Mesenchymal stem cell (in vitro differentiated cells and primary cell): ENCODE data around the gene PNPLA1.

Experiments
- DNase-seq: peaks from one replicate; pipeline ENCODE4 v3.0.0-alpha.2; 2013
- H2AFZ ChIP-seq: one replicate; pipeline ENCODE4 v1.6.1; 2013; ENCODE audit warnings: low read depth, mild to moderate bottlenecking, control low read depth, inconsistent platforms, low read length, moderate library complexity
- H2AK5ac ChIP-seq: 2 replicates; pipeline ENCODE4 v1.6.1; 2013; ENCODE audit warnings: low read length, moderate library complexity, mild to moderate bottlenecking, inconsistent platforms; ENCODE audit not compliant: severe bottlenecking
- H2BK120ac ChIP-seq: one replicate; pipeline ENCODE4 v1.6.1; 2013; ENCODE audit warnings: low read depth, mild to moderate bottlenecking, inconsistent platforms, low read length, moderate library complexity
- H2BK12ac ChIP-seq, 2 experiments: one replicate each; pipeline ENCODE4 v1.6.1; 2013; ENCODE audit warnings: inconsistent platforms in 2 of 2, low read length in 2 of 2, mild to moderate bottlenecking in 2 of 2, moderate library complexity in 2 of 2, control low read depth in 1 of 2
- H2BK15ac ChIP-seq: one replicate; pipeline ENCODE4 v1.6.1; 2013; ENCODE audit warnings: mild to moderate bottlenecking, low read depth, inconsistent platforms; ENCODE audit not compliant: poor library complexity, severe bottlenecking
- H2BK5ac ChIP-seq: 2 replicates; pipeline ENCODE4 v1.6.1; 2013; ENCODE audit warnings: low read depth, mild to moderate bottlenecking, low read length, control low read depth, inconsistent platforms; ENCODE audit not compliant: poor library complexity, severe bottlenecking
- H3K14ac ChIP-seq, 2 experiments: one replicate each; pipeline ENCODE4 v1.6.1; 2013; ENCODE audit warnings: inconsistent platforms in 2 of 2, low read length in 2 of 2, control low read depth in 1 of 2, mild to moderate bottlenecking in 1 of 2, moderate library complexity in 1 of 2
- H3K18ac ChIP-seq, 2 experiments: one replicate each; pipeline ENCODE4 v1.6.1; 2013; ENCODE audit warnings: inconsistent platforms in 2 of 2, low read length in 2 of 2, control low read depth in 1 of 2, low read depth in 1 of 2, mild to moderate bottlenecking in 1 of 2
- H3K23ac ChIP-seq, 2 experiments: one replicate each; pipeline ENCODE4 v1.6.1; 2013; ENCODE audit warnings: inconsistent platforms in 2 of 2, low read length in 2 of 2, mild to moderate bottlenecking in 2 of 2, moderate library complexity in 2 of 2, control low read depth in 1 of 2
- H3K27ac ChIP-seq: 2 replicates; pipeline ENCODE4 v1.5.1; 2013; ENCODE audit warnings: mild to moderate bottlenecking, moderate library complexity, low read length, control low read depth, inconsistent platforms; ENCODE audit not compliant: poor library complexity, severe bottlenecking
- H3K27me3 ChIP-seq, 2 experiments: 2 replicates each; pipeline versions ENCODE4 v1.6.1 to v1.7.0; 2013; ENCODE audit warnings: low read length in 2 of 2, mild to moderate bottlenecking in 2 of 2, moderate library complexity in 2 of 2, control low read depth in 1 of 2, inconsistent platforms in 1 of 2; ENCODE audit not compliant: control insufficient read depth in 1 of 2, insufficient read depth in 1 of 2
- H3K36me3 ChIP-seq, 2 experiments: 2 replicates each; pipeline versions ENCODE4 v1.6.1 to v1.7.0; 2013; ENCODE audit warnings: low read length in 2 of 2, control low read depth in 1 of 2, inconsistent platforms in 1 of 2, low read depth in 1 of 2, mild to moderate bottlenecking in 1 of 2; ENCODE audit not compliant: insufficient read depth in 2 of 2, control insufficient read depth in 1 of 2
- H3K4ac ChIP-seq, 2 experiments: one replicate each; pipeline ENCODE4 v1.6.1; 2013; ENCODE audit warnings: inconsistent platforms in 2 of 2, low read length in 2 of 2, mild to moderate bottlenecking in 2 of 2, moderate library complexity in 2 of 2, control low read depth in 1 of 2, low read depth in 1 of 2
- H3K4me1 ChIP-seq: 2 replicates; pipeline ENCODE4 v1.6.1; 2013; ENCODE audit warnings: low read depth, low read length, control low read depth; ENCODE audit not compliant: control insufficient read depth, insufficient read depth
- H3K4me2 ChIP-seq: 2 replicates; pipeline ENCODE4 v1.6.1; 2013; ENCODE audit warnings: low read length, mild to moderate bottlenecking, inconsistent platforms; ENCODE audit not compliant: poor library complexity, severe bottlenecking
- H3K4me3 ChIP-seq, 2 experiments: 2 replicates each; pipeline versions ENCODE4 v1.5.1 to v1.7.0; 2013; ENCODE audit warnings: low read length in 2 of 2, mild to moderate bottlenecking in 2 of 2, control low read depth in 1 of 2, low read depth in 1 of 2; ENCODE audit not compliant: insufficient read depth in 1 of 2
- H3K79me1 ChIP-seq: replicated peaks from 2 replicates; pipeline ENCODE4 v1.6.1; 2013; ENCODE audit warnings: mild to moderate bottlenecking, control low read depth, low read length, inconsistent platforms; ENCODE audit not compliant: poor library complexity, severe bottlenecking
- H3K9ac ChIP-seq: 2 replicates; pipeline ENCODE4 v1.7.0; 2013; ENCODE audit warnings: mild to moderate bottlenecking, low read length, moderate library complexity
- H3K9me3 ChIP-seq: 2 replicates; pipeline ENCODE4 v1.7.0; 2013; ENCODE audit warnings: mild to moderate bottlenecking, low read length; ENCODE audit not compliant: control insufficient read depth
- H4K8ac ChIP-seq: one replicate; pipeline ENCODE4 v1.6.1; 2013; ENCODE audit warnings: inconsistent platforms, mild to moderate bottlenecking, low read length, moderate library complexity
- H4K91ac ChIP-seq: one replicate; pipeline ENCODE4 v1.6.1; 2013; ENCODE audit warnings: mild to moderate bottlenecking, low read length, inconsistent platforms
- WGBS: methylation state at CpG from one replicate; pipeline ENCODE4 v1.1.7; 2013; ENCODE audit warnings: mixed read lengths; 5-methylcytosine and 5-hydroxymethylcytosine counted together

Gene PNPLA1

DNA sequence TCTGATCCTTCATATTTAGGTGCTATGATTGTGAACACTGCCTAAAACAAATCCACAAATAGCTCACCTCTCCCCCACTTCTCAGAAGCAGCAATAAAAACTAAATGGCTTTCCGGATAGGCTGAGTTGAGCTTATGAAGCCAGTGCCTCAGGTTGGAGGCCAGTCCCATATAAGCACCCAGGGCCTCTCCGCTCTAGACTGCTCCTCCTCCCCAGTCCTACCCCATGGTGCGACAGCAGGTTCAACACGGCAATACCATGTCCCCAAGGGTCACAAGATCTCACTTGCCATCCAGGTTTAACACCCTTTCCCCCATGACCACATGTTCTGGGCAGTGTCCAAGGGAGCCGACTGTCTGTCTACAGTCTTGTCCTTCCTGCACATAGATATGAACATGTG, 46.1 kb downstream of the PNPLA1 start:
- Histone ChIP-seq H3K18ac (no peak overlapping the region), H3K9ac (no peak overlapping the region), H3K4me1 (peaks cover 2% of the 10 kb centered on the region), H3K4me3 (no peak overlapping the region), H2BK5ac (no peak overlapping the region), H4K8ac (no peak overlapping the region), H3K27me3 (peaks cover 63 to 69% of the 10 kb centered on the region in 2 experiments), H3K79me1 (no peaks in the 10 kb centered on the region), H2AFZ (no peak overlapping the region), H4K91ac (no peak overlapping the region), H3K27ac (no peak overlapping the region), H2BK120ac (no peak overlapping the region), H3K36me3 (no peaks in the 10 kb centered on the region), H3K4me2 (no peak overlapping the region), H3K14ac (no peak overlapping the region), H3K23ac (no peak overlapping the region), H3K9me3 (no peaks in the 10 kb centered on the region), H2BK12ac (no peak overlapping the region), H2AK5ac (no peak overlapping the region), H2BK15ac (no peak overlapping the region), H3K4ac (no peak overlapping the region)
- no peak for DNase-seq
- WGBS = 92% methylated on average over 5 of the region's 5 CpGs

DNA sequence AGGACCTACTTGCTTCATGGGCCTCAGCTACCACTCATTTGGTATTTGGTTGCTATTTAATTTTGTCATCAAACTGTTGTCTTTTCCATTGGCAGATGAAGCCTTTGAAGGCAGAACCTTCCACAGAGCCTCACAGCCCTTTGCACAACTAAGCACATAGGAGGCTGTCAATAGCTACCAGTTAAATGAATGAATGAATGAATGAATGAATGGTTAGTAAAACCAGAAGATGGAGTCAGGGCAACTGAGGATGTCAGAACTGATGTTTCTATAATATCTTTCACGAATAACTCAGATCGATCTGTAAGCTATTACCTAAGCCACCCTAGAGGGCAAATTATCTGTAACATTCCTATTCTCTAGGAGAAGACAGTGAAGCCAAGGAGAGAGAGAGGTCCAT, 47.8 kb downstream of the PNPLA1 start:
- Histone ChIP-seq H3K18ac (no peak overlapping the region), H3K4me1 (peaks cover 2% of the 10 kb centered on the region), H3K27me3 (peaks cover 48 to 58% of the 10 kb centered on the region in 2 experiments), H2AK5ac (no peak overlapping the region), H3K4me2 (no peak overlapping the region), H3K14ac (no peak overlapping the region), H3K9me3 (no peaks in the 10 kb centered on the region), H3K4ac (no peak overlapping the region), H3K4me3 (no peak overlapping the region), H3K23ac (no peak overlapping the region), H3K9ac (no peak overlapping the region), H4K8ac (no peak overlapping the region), H2BK12ac (no peak overlapping the region), H2BK120ac (no peak overlapping the region), H2BK5ac (no peak overlapping the region), H2BK15ac (no peak overlapping the region), H4K91ac (no peak overlapping the region), H3K79me1 (no peaks in the 10 kb centered on the region), H3K36me3 (no peaks in the 10 kb centered on the region), H2AFZ (no peak overlapping the region), H3K27ac (no peak overlapping the region)
- DNase-seq = no peak
- no CpG with 5 or more reads among the region's 2 CpGs for WGBS

DNA sequence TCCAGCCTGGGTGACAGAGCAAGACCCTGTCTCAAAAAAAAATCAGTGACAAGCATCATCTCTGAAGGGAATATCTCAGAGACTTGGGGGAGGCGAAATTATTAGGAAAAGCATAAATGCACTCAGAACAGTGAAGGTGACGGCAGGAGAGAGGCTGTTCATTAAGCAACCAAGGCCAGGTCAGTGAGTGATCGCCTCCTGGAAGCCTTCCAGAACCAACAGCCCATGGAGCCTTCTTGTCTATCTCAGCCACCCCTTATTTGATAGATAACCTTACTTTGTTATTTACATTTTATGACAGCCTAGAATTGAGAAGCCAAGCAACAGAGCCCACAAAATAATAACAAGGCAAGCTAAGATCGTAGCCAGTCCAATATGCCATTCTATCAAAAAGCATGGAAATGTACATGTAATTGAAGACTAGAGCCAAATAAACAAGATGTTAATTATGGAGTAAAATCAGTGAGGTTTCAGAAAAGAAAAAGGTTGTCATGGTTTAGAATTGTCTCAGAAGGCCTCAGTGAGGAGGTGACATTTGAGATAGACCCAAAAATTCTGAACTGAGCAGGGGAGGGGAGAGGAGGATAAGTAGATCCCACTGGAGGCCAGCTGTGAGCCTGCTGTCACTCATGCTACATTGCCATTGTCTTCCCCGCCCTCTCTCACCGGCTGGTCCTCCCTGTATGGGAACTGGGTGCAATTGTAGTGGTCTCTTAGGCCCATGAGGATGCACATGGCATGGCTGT, 49.0 kb downstream of the PNPLA1 start:
- DNase-seq = no peak
- WGBS = 89% methylated on average over 5 of the region's 6 CpGs

DNA sequence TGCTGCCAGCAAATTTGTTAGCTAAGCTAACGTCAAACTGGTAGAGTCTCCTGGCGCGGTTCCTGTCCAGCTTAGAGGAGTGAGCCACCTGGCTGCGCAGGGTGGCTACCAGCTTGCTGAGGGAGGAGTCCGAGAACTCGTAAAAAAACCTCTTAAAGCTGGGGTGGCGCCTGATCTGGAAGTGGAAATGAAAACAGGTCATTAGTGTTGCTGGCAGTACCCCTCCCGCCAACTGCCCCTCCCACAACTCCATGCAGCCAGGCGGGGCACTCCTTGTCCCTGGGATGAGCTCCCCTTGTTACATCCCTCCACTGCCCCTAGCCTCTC, 49.5 kb downstream of the PNPLA1 start:
- 85% methylated on average over 8 of the region's 9 CpGs for WGBS
- Histone ChIP-seq H3K79me1 (no peaks in the 10 kb centered on the region), H2BK12ac (no peak overlapping the region), H2BK5ac (no peak overlapping the region), H2BK120ac (no peak overlapping the region), H2AFZ (no peak overlapping the region), H2AK5ac (no peak overlapping the region), H3K4me3 (no peak overlapping the region), H3K27me3 (peaks cover 39 to 68% of the 10 kb centered on the region in 2 experiments), H3K9me3 (no peaks in the 10 kb centered on the region), H3K36me3 (no peaks in the 10 kb centered on the region), H3K18ac (no peak overlapping the region), H3K4me1 (peaks cover 2% of the 10 kb centered on the region), H4K8ac (no peak overlapping the region), H3K27ac (no peak overlapping the region), H3K4me2 (no peak overlapping the region), H3K9ac (no peak overlapping the region), H2BK15ac (no peak overlapping the region), H4K91ac (no peak overlapping the region), H3K14ac (no peak overlapping the region), H3K4ac (no peak overlapping the region), H3K23ac (no peak overlapping the region)
- no peak for DNase-seq

More for the DNA sequence above, 49.0 kb downstream of the PNPLA1 start:
- Histone ChIP-seq H2BK12ac (no peak overlapping the region), H3K18ac (no peak overlapping the region), H3K27ac (no peak overlapping the region), H3K9me3 (no peaks in the 10 kb centered on the region), H3K4me3 (no peak overlapping the region), H2BK5ac (no peak overlapping the region), H4K91ac (no peak overlapping the region), H3K79me1 (no peaks in the 10 kb centered on the region), H4K8ac (no peak overlapping the region), H2AK5ac (no peak overlapping the region), H3K9ac (no peak overlapping the region), H3K14ac (no peak overlapping the region), H3K4me2 (no peak overlapping the region), H3K4ac (no peak overlapping the region), H3K4me1 (peaks cover 4% of the 10 kb centered on the region), H2BK15ac (no peak overlapping the region), H2AFZ (no peak overlapping the region), H3K27me3 (peaks cover 42 to 64% of the 10 kb centered on the region in 2 experiments), H2BK120ac (no peak overlapping the region), H3K36me3 (no peaks in the 10 kb centered on the region), H3K23ac (no peak overlapping the region)
